H9 (cell line): Measurements from ENCODE around the gene P3H2. TPM values are rescaled to one million over a fixed set of nuclear protein-coding genes. Genes with fewer than 3 reads are reported as not detected.

Source experiments
- DNase-seq: peaks from one replicate; pipeline ENCODE4 v3.0.0-alpha.2; 2017
- H2AFZ ChIP-seq: one replicate; pipeline ENCODE4 v1.6.1; 2013; ENCODE audit warnings: mild to moderate bottlenecking, low read length, control low read depth, moderate library complexity
- H2AK5ac ChIP-seq: 2 replicates; pipeline ENCODE4 v1.6.1; 2013; ENCODE audit warnings: low read length, control low read depth, mixed read lengths; ENCODE audit not compliant: insufficient read length
- H2BK120ac ChIP-seq: one replicate; pipeline ENCODE4 v1.6.1; 2013; ENCODE audit warnings: low read depth, mild to moderate bottlenecking, low read length, control low read depth, inconsistent platforms; ENCODE audit not compliant: poor library complexity, severe bottlenecking
- H2BK12ac ChIP-seq: 2 replicates; pipeline ENCODE4 v1.6.1; 2013; ENCODE audit warnings: low read length, control low read depth, mixed read lengths, low read depth; ENCODE audit not compliant: insufficient read length
- H2BK15ac ChIP-seq: 2 replicates; pipeline ENCODE4 v1.6.1; 2013; ENCODE audit warnings: low read depth, low read length, control low read depth
- H2BK20ac ChIP-seq: one replicate; pipeline ENCODE4 v1.6.1; 2013; ENCODE audit warnings: low read depth, mild to moderate bottlenecking, low read length, control low read depth, inconsistent platforms; ENCODE audit not compliant: poor library complexity, severe bottlenecking
- H2BK5ac ChIP-seq: 2 replicates; pipeline ENCODE4 v1.6.1; 2013; ENCODE audit warnings: low read length, control low read depth, mixed read lengths; ENCODE audit not compliant: insufficient read length
- H3K14ac ChIP-seq: 2 replicates; pipeline ENCODE4 v1.6.1; 2013; ENCODE audit warnings: low read length, control low read depth; ENCODE audit not compliant: insufficient read depth
- H3K18ac ChIP-seq: 2 replicates; pipeline ENCODE4 v1.6.1; 2013; ENCODE audit warnings: low read depth, mild to moderate bottlenecking, mixed read lengths, low read length, control low read depth; ENCODE audit not compliant: insufficient read length
- H3K23ac ChIP-seq: 2 replicates; pipeline ENCODE4 v1.6.1; 2013; ENCODE audit warnings: low read length, control low read depth, mixed read lengths, low read depth; ENCODE audit not compliant: insufficient read length
- H3K23me2 ChIP-seq: 2 replicates; pipeline ENCODE4 v1.6.1; 2013; ENCODE audit warnings: low read depth, mild to moderate bottlenecking, mixed read lengths, low read length, control low read depth; ENCODE audit not compliant: insufficient read length, poor library complexity, severe bottlenecking
- H3K27ac ChIP-seq: 2 replicates; pipeline ENCODE4 v1.5.1; 2013; ENCODE audit warnings: low read length, control low read depth, mixed read lengths, low read depth; ENCODE audit not compliant: insufficient read length
- H3K27me3 ChIP-seq: 2 replicates; pipeline ENCODE4 v1.6.1; 2013; ENCODE audit warnings: low read length, control low read depth, inconsistent platforms; ENCODE audit not compliant: insufficient read depth
- H3K4ac ChIP-seq: 2 replicates; pipeline ENCODE4 v1.6.1; 2013; ENCODE audit warnings: low read depth, mild to moderate bottlenecking, control low read depth, inconsistent platforms, low read length, moderate library complexity
- H3K4me1 ChIP-seq: 2 replicates; pipeline ENCODE4 v1.6.1; 2013; ENCODE audit warnings: low read length, control low read depth, inconsistent platforms; ENCODE audit not compliant: insufficient read depth
- H3K4me2 ChIP-seq: 2 replicates; pipeline ENCODE4 v1.6.1; 2013; ENCODE audit warnings: low read length, control low read depth, mixed read lengths; ENCODE audit not compliant: insufficient read length, insufficient read depth
- H3K56ac ChIP-seq: 2 replicates; pipeline ENCODE4 v1.6.1; 2013; ENCODE audit warnings: low read depth, mild to moderate bottlenecking, mixed read lengths, low read length, control low read depth; ENCODE audit not compliant: insufficient read length
- H3K79me1 ChIP-seq: 2 replicates; pipeline ENCODE4 v1.6.1; 2013; ENCODE audit warnings: low read depth, mild to moderate bottlenecking, moderate library complexity, low read length, control low read depth, inconsistent platforms; ENCODE audit not compliant: insufficient read depth, poor library complexity, severe bottlenecking
- H3K79me2 ChIP-seq: 2 replicates; pipeline ENCODE4 v1.6.1; 2013; ENCODE audit warnings: low read length, control low read depth, inconsistent platforms; ENCODE audit not compliant: insufficient read depth
- H3K9ac ChIP-seq: 2 replicates; pipeline ENCODE4 v1.6.1; 2013; ENCODE audit warnings: low read length, control low read depth, mixed read lengths; ENCODE audit not compliant: insufficient read length; ENCODE audit errors: extremely low read depth
- H3K9me3 ChIP-seq: one replicate; pipeline ENCODE4 v1.6.1; 2013; ENCODE audit warnings: low read depth, low read length, inconsistent platforms; ENCODE audit not compliant: control insufficient read depth
- H3T11ph ChIP-seq: one replicate; pipeline ENCODE4 v1.6.1; 2013; ENCODE audit warnings: mild to moderate bottlenecking, low read length, control low read depth, inconsistent platforms
- H4K20me1 ChIP-seq: one replicate; pipeline ENCODE4 v1.6.1; 2013; ENCODE audit not compliant: control insufficient read depth, insufficient read length, insufficient read depth
- H4K5ac ChIP-seq: 2 replicates; pipeline ENCODE4 v1.6.1; 2013; ENCODE audit warnings: low read depth, mild to moderate bottlenecking, mixed read lengths, low read length, control low read depth; ENCODE audit not compliant: insufficient read length
- H4K8ac ChIP-seq: replicated peaks from 2 replicates; pipeline ENCODE4 v1.6.1; 2013; ENCODE audit warnings: low read length, control low read depth, mixed read lengths, low read depth; ENCODE audit not compliant: insufficient read length
- H4K91ac ChIP-seq: 2 replicates; pipeline ENCODE4 v1.6.1; 2013; ENCODE audit warnings: low read depth, mild to moderate bottlenecking, moderate library complexity, mixed read lengths, low read length, control low read depth; ENCODE audit not compliant: insufficient read length
- H3K27ac Mint-ChIP-seq, 3 experiments: 2 replicates in 2 of 3; 3 replicates in 1 of 3; pipeline ENCODE4 v1.8.0; 2020 to 2021; ENCODE audit warnings: mixed read lengths in 3 of 3, mild to moderate bottlenecking in 1 of 3, moderate library complexity in 1 of 3
- H3K27me3 Mint-ChIP-seq: 2 replicates; pipeline ENCODE4 v1.8.0; 2021; ENCODE audit warnings: low read depth, mild to moderate bottlenecking, moderate library complexity, mixed read lengths
- H3K36me3 Mint-ChIP-seq, 3 experiments: 2 replicates in 2 of 3; 3 replicates in 1 of 3; pipeline ENCODE4 v1.8.0; 2020 to 2021; ENCODE audit warnings: low read depth in 3 of 3, mixed read lengths in 3 of 3; ENCODE audit not compliant: insufficient read depth in 1 of 3
- H3K4me1 Mint-ChIP-seq, 2 experiments: 2 replicates each; pipeline ENCODE4 v1.8.0; 2020; ENCODE audit warnings: mixed read lengths in 2 of 2
- H3K4me3 Mint-ChIP-seq, 2 experiments: 2 replicates in 1 of 2; 3 replicates in 1 of 2; pipeline ENCODE4 v1.8.0; 2020 to 2021; ENCODE audit warnings: mild to moderate bottlenecking in 2 of 2, mixed read lengths in 2 of 2, moderate library complexity in 1 of 2
- H3K9me3 Mint-ChIP-seq, 2 experiments: 2 replicates in 1 of 2; 3 replicates in 1 of 2; pipeline ENCODE4 v1.8.0; 2020; ENCODE audit warnings: mild to moderate bottlenecking in 2 of 2, mixed read lengths in 2 of 2, moderate library complexity in 1 of 2
- WGBS: extraction: QIAGEN DNeasy Blood & Tissue Kit; methylation state at CpG from one replicate; pipeline ENCODE4 v1.1.7; 2013; ENCODE audit warnings: missing lambda C conversion rate, low lambda C conversion rate, mixed read lengths; ENCODE audit not compliant: insufficient read length; ENCODE audit errors: extremely low coverage; 5-methylcytosine and 5-hydroxymethylcytosine counted together
- total RNA-seq: library from RNA; stranded (reverse); gene quantifications from 2 replicates; pipeline ENCODE4 v1.2.1, GENCODE V29; 2021
- TF ChIP-seq, protein P1 (sequence below): fragments of 200-600 bp; sonication (generic); conservative IDR thresholded peaks from 3 replicates; pipeline ENCODE4 v1.8.0; 2021; ENCODE audit warnings: antibody characterized with exemption, mild to moderate bottlenecking

P3H2 gene
- total RNA-seq, 1 experiment from 2014 or later, result 41.5 TPM

GRCh38 chr3:190038050-190038933, 82.4 kb downstream of the P3H2 start:
- H3K27ac ChIP-seq, result no peak overlapping the region
- H3K4me3 Mint-ChIP-seq, result peak overlapping the region in 1 of 2 experiments; percentile 37; a peak in 1 of 5 replicates
- peak overlapping the region; percentile 32 to 90 (median 56); a peak in 5 of 7 replicates for H3K27ac Mint-ChIP-seq

More at GRCh38 chr3:190038050-190038933, 82.4 kb downstream of the P3H2 start:
- Mint-ChIP-seq H3K4me1 (peaks cover 76% of the 10 kb centered on the region in 2 experiments), H3K9me3 (no peaks in the 10 kb centered on the region; a peak in 1 of 5 replicates), H3K27me3 (no peaks in the 10 kb centered on the region), H3K36me3 (peaks cover 0 to 4% (median 3%) of the 10 kb centered on the region in 3 experiments; a peak in 3 of 7 replicates)
- no peak overlapping the region for H3K4me2 ChIP-seq
- H3K23ac ChIP-seq, result no peak overlapping the region
- H3T11ph ChIP-seq, result no peak overlapping the region
- H2BK12ac ChIP-seq, result no peak overlapping the region
- no peaks in the 10 kb centered on the region for H3K79me2 ChIP-seq
- no peak overlapping the region for H3K18ac ChIP-seq
- H2BK15ac ChIP-seq, result no peak overlapping the region
- H3K4ac ChIP-seq, result no peak overlapping the region
- H4K8ac ChIP-seq, result no peak overlapping the region
- H3K14ac ChIP-seq, result no peak overlapping the region
- no peak overlapping the region for H2AFZ ChIP-seq
- no peaks in the 10 kb centered on the region for H3K9me3 ChIP-seq
- H3K23me2 ChIP-seq, result no peaks in the 10 kb centered on the region
- H2BK20ac ChIP-seq, result no peak overlapping the region
- H2AK5ac ChIP-seq, result peak overlapping the region; percentile 50
- no peaks in the 10 kb centered on the region for H4K20me1 ChIP-seq
- H2BK5ac ChIP-seq, result no peak overlapping the region
- H2BK120ac ChIP-seq, result no peak overlapping the region
- no peaks in the 10 kb centered on the region for H3K79me1 ChIP-seq
- no peak overlapping the region for H4K91ac ChIP-seq
- no peak overlapping the region for H4K5ac ChIP-seq
- peaks cover 10% of the 10 kb centered on the region for H3K4me1 ChIP-seq
- no peak for DNase-seq
- TF ChIP-seq, protein P1, sequence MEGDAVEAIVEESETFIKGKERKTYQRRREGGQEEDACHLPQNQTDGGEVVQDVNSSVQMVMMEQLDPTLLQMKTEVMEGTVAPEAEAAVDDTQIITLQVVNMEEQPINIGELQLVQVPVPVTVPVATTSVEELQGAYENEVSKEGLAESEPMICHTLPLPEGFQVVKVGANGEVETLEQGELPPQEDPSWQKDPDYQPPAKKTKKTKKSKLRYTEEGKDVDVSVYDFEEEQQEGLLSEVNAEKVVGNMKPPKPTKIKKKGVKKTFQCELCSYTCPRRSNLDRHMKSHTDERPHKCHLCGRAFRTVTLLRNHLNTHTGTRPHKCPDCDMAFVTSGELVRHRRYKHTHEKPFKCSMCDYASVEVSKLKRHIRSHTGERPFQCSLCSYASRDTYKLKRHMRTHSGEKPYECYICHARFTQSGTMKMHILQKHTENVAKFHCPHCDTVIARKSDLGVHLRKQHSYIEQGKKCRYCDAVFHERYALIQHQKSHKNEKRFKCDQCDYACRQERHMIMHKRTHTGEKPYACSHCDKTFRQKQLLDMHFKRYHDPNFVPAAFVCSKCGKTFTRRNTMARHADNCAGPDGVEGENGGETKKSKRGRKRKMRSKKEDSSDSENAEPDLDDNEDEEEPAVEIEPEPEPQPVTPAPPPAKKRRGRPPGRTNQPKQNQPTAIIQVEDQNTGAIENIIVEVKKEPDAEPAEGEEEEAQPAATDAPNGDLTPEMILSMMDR, result no peak
- WGBS, result no CpG with 5 or more reads among the region's 6 CpGs
- H3K27me3 ChIP-seq, result no peaks in the 10 kb centered on the region
- no peak overlapping the region for H3K9ac ChIP-seq
- H3K56ac ChIP-seq, result no peak overlapping the region
